Stimulated activated naive CD8-positive, alpha-beta T cell treated with anti-CD3 and anti-CD28 coated beads, Interleukin-15, amount 100 ng/mL, for 72 hours (primary cell): Measurements from ENCODE around the gene APRT.
"Not testable (repeated sequence)": the region's sequence is repeated elsewhere in the genome, so short reads cannot be mapped to it uniquely, and the experiment has no call there.

ENCODE experiments used
- ATAC-seq: fragments of 150-1000 bp; cut with Tn5 transposase; 2 replicates; pipeline ENCODE4 v1.10.0; 2021; ENCODE audit warnings: mild to moderate bottlenecking, moderate library complexity
- DNase-seq, 2 donors: peaks; one replicate each; pipeline ENCODE4 v3.0.0; 2021 to 2022
- H3K27ac Mint-ChIP-seq, 2 donors: one replicate each; pipeline ENCODE4 v1.8.0; 2022; ENCODE audit warnings: mild to moderate bottlenecking in 2 of 2, mixed read lengths in 2 of 2, moderate library complexity in 2 of 2
- H3K27me3 Mint-ChIP-seq: one replicate; pipeline ENCODE4 v1.8.0; 2022; ENCODE audit warnings: mixed read lengths
- H3K4me1 Mint-ChIP-seq: one replicate; pipeline ENCODE4 v1.8.0; 2022; ENCODE audit warnings: mild to moderate bottlenecking, mixed read lengths
- H3K4me3 Mint-ChIP-seq, 2 donors: one replicate each; pipeline ENCODE4 v1.8.0; 2022; ENCODE audit warnings: mild to moderate bottlenecking in 2 of 2, mixed read lengths in 2 of 2, moderate library complexity in 1 of 2
- H3K9me3 Mint-ChIP-seq, 2 donors: one replicate each; pipeline ENCODE4 v1.8.0; 2022; ENCODE audit warnings: mixed read lengths in 2 of 2

Gene APRT

DNA sequence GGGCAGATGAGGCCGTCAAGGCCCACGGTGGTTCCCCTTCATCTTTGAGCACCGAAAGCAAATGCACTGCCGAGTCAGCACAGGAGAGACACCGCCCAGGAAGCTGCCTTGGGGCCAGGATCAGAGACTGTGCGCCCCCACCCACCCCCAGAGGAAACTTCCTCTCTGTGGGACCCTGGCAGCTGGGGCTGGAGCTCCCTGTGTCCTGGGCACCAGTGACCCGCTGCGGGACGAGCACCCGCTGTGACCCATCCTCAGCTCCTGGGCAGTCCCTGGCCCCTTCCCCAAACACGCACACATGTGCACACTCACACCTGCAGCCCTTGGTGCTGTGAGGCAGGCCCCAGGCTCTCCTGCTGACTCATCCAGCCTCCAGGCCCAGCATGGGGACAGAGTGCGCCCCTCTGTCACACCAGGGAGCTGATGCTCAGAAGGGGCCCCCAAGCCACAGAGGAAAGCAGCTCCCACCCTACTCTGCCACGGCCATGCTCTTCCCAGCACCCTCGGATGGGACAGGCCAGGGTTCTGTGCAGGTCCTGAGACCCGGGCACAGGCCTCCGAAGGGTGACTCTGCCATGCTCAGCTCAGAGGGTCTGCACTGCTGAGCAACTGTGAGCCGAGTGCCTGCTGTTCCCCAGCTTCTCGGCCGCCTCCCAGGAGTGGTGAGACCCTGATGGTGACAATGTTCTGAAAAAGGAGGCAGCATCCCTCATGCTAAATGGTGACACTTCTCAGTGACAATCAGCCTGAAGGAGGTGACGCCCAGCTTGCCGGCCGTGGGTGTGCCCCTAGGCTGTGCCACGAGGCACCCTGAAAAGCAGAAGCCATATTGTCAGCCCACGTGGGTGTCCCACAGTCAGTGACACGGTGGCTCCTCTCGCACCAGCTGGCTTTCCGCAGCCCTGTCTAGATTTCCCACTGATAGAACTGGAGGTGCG, 30.3 kb downstream of the APRT start:
- ATAC-seq (peak; percentile 67), DNase-seq (peak in 1 of 2 donors; percentile 64)
- Mint-ChIP-seq H3K4me3 (peak overlapping the region; percentile 66 to 67), H3K27ac (peak overlapping the region in 1 of 2 donors; percentile 84), H3K27me3 (no peaks in the 10 kb centered on the region), H3K9me3 (no peaks in the 10 kb centered on the region), H3K4me1 (peaks cover 73% of the 10 kb centered on the region)

DNA sequence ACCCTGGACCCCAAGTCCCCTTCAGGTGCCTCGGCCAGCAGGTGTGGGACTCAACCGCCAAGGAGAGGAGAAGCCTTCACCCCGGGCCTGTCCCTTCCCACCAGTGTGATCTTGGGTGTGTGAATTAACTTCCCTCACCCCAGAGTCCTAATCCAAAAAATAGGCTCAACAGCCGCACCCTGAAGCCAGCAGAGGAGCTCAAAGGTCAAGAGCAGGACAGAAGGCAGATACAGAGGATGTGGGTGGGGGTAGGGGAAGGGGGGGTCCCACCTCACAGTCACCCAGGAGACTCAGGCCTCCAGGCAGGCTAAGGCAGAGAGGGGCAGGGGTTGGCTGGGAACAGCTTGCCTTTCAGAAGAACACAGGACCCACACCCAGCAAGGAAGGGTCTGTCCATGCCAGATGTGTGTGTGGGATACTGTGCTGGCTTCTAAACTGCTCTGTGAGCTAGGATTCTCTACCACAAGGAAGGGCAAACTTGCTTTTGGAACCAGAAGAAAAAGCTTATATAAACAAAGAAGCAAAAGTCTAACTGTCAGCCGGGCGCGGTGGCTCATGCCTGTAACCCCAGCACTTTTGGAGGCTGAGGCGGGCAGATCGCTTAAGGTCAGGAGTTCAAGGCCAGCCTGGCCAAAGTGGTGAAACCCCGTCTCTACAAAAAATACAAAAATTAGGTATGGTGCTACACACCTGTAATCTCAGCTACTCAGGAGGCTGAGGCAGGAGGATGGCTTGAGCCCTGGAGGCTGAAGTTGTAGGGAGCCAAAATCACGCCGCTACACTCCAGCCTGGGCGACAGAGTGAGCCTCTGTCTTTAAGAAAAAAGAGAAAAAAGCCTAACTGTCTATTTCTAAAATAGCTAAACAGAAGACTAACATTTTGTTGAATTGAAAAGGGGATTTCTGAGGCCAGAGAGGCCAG, 31.3 kb downstream of the APRT start:
- ATAC-seq (no peak), DNase-seq (no peak)
- H3K4me3 Mint-ChIP-seq: peak overlapping the region; percentile 66 to 67
- no peaks in the 10 kb centered on the region for H3K9me3 Mint-ChIP-seq
- no peaks in the 10 kb centered on the region for H3K27me3 Mint-ChIP-seq
- peaks cover 69% of the 10 kb centered on the region for H3K4me1 Mint-ChIP-seq
- peak overlapping the region; percentile 69 to 83 for H3K27ac Mint-ChIP-seq

DNA sequence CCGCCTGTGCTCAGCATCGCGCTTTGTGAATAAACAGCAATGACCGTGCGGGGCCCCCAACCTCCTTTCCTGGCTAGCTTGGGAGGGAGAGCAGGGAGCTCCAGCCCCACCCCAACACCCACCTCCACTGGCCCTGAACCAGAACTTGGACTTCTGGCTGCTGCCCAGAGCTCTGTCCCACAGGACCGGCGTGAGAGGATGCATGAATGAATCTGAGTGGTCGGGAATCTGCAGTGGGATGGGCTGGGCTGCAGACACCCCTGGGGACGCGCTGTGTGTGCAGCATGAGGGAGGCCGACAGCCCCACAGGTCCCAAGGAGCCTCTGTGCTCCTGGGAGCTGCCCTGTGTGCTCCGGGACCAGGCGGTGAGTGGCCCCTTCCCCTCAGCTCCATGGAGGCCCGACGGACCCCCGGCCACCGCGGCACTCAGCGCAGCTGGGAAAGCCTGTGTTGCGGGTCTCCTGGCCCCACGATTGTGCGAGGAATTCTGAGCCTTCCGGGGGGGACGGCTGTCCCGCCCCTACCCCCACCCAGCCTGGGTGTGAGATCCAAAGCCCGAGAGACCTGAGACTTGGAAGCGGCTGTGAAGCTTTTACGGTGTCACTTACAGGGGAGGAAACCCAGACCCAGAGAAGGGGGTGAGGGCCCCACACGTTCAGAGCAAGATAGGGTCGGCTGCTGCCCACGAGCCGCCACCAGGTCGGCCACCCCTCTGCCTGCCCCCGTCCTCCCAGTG, 32.2 kb downstream of the APRT start:
- no peaks in the 10 kb centered on the region for H3K27me3 Mint-ChIP-seq
- peaks cover 71% of the 10 kb centered on the region for H3K4me1 Mint-ChIP-seq
- peak overlapping the region; percentile 66 to 67 for H3K4me3 Mint-ChIP-seq
- DNase-seq (no peak), ATAC-seq (no peak)
- no peaks in the 10 kb centered on the region for H3K9me3 Mint-ChIP-seq
- H3K27ac Mint-ChIP-seq: peak overlapping the region in 1 of 2 donors; percentile 83

DNA sequence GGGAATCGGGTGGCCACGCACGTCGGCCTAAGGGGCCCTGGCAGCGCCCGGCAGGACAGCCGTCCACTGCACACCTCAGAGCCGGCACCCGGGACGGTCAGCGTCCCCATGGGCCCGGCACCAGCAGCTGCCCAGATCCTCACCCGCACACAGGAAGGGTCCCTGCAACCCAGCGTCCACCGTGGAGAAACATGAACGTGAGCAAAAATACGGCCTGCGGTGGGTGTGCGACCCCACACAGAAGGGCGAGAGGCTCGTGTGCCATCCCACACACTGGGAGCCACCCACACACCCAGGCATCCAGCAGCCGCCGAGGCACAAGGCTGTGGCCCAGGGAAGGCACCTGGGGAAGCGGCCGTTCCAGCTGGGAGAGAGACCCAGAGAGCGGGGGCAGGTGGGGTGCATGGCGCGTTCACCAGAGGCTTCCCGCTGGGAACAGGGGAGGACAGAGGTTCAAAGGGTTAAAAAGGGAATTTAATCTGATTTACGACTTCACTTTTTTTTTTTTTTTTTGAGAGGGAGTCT, 33.1 kb downstream of the APRT start:
- no peak for ATAC-seq
- peaks cover 76% of the 10 kb centered on the region for H3K4me1 Mint-ChIP-seq
- H3K9me3 Mint-ChIP-seq: no peaks in the 10 kb centered on the region
- H3K4me3 Mint-ChIP-seq: no peak overlapping the region
- H3K27me3 Mint-ChIP-seq: no peaks in the 10 kb centered on the region
- DNase-seq: no peak
- H3K27ac Mint-ChIP-seq: no peak overlapping the region

DNA sequence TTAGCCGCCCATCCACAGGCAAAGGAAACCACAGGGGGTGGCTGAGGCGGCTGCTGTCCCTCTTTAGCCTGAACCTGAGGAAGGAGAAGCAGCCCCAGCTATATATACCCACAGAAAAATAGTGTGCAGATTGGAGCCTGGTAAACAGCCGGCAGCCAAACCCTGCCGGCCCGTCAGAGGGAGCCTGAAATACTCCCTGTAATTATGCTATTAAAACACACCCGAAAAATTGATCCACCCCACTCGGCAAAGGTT, 33.5 kb downstream of the APRT start:
- H3K4me1 Mint-ChIP-seq: peaks cover 76% of the 10 kb centered on the region
- H3K27ac Mint-ChIP-seq: no peak overlapping the region
- DNase-seq (no peak), ATAC-seq (no peak)
- no peak overlapping the region for H3K4me3 Mint-ChIP-seq
- no peaks in the 10 kb centered on the region for H3K27me3 Mint-ChIP-seq
- no peaks in the 10 kb centered on the region for H3K9me3 Mint-ChIP-seq

DNA sequence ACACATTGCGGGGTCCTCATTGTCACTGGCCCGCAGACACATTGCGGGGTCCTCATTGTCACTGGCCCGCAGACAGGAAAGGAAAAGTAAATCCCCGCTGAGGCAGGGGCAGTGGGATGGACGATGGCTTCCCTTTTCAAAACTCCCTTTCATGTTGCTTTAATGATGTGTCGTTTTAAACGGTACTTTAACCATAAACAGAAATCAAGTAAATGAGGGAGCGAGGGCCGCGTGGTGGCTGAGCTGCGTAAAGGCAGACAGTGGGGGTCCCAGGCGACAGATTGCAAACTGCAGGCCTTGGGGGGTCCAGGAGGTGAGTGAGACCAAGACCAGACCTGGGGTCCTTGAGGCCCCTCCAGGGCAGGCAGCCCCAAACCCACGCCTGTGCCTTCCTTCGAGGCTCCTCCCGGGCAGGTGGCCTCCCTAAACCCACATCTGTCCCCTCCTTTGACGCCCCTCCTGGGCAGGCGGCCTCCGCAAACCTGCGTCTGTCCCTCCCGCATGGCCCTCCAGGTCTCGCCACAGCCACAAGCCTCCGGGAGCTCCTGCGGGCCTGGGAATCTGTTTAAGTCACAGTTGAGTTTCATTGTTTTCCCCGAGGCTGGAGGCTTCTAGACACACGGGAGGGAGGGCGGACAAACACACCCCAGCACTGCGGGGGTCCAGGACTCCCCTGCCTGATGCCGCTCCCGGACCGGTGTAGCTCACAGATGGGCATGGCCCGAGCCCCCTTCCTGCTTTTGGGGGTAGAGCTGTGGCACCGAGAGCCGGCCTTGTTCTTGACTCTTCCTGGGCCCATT, 34.1 kb downstream of the APRT start:
- no peak overlapping the region for H3K4me3 Mint-ChIP-seq
- H3K27me3 Mint-ChIP-seq: no peaks in the 10 kb centered on the region
- ATAC-seq: no peak
- DNase-seq: no peak
- peaks cover 71% of the 10 kb centered on the region for H3K4me1 Mint-ChIP-seq
- no peaks in the 10 kb centered on the region for H3K9me3 Mint-ChIP-seq
- no peak overlapping the region for H3K27ac Mint-ChIP-seq

DNA sequence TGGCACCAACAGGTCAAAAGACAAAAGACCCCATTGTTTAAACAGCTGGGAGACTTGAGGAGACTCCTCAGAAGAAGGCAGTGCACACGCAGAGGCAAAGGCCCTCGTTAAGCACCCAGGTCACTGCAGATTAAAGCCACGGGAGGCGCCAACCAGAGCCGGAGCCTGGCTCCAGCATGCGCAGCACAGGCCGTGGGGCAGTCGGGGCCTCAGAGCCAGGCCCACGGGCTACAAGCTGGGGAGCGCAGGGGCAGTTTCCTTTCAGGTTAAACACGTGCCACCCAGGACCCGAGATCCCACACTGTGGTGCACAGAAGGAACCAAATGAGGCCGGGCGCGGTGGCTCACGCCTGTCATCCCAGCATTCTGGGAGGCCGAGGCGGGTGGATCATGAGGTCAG, 35.9 kb downstream of the APRT start:
- no peaks in the 10 kb centered on the region for H3K9me3 Mint-ChIP-seq
- H3K4me1 Mint-ChIP-seq: peaks cover 64% of the 10 kb centered on the region
- no peak for ATAC-seq
- peak overlapping the region in 1 of 2 donors; percentile 86 for H3K27ac Mint-ChIP-seq
- DNase-seq: no peak
- no peak overlapping the region for H3K4me3 Mint-ChIP-seq
- H3K27me3 Mint-ChIP-seq: no peaks in the 10 kb centered on the region

DNA sequence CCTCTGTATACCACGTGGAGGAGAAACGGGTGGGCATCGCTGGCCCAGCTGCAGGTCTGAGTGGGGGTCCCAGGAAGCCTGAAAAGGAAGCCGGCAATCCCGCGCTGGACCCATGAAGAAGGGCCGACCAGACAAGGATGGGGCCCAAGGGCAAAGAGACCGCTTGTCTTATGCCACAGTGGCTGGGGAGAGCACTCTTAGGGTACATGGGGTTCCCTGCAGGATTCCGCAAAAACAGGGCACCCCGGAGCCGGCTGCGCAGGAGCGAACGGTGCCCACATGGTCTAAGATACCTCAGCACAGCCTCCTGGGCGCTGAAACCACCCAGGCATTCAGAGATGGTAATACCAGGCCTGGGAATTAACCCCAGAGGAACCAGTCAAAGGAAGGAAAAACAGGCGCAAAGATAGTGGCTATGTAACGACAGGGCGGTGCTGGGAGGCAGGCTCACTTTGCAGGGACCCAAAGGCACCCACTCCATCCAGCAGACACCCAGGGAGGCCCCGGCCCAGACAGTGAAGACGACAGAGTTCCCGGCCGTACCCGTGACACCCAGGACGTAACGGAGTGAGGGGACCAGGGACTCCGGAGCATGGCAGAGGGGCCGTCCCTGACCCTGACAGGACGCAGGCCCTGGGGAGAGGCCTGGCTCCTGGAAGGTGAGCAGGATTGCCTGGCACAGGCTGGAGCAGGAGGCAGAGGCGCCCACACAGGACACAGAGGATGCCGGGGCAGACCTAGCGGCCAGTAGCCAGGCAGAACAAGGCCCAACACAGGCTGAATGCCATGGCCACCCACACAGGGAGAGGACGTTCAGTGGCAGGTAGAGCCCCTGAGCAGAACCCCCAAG, 37.0 kb downstream of the APRT start:
- Mint-ChIP-seq H3K4me3 (no peak overlapping the region), H3K27me3 (no peaks in the 10 kb centered on the region), H3K4me1 (peaks cover 64% of the 10 kb centered on the region), H3K27ac (peak overlapping the region in 1 of 2 donors; percentile 71), H3K9me3 (no peaks in the 10 kb centered on the region)
- DNase-seq (no peak), ATAC-seq (no peak)

DNA sequence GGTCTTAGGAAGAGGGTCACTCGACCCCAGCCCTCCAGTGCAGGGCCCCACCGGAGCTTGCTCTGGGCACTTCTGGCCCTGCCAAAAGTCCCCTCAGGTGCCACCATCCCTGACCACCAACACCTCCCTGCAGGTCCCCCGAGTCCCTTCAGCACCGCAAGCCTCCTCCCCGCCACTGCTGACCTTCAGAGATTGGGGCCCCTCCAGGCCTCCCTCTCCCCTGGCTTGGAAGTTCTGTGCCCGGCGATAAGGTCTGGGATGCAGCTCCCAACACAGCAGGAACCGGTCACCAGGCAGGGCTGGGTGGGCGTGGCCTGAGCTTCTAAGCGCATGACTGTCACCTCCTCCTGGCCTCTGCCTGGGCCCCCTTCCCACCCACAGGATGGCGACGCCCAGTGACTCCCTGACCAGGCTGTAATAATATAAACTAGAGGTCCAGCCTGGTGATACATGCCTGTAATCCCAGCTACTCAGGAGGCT, 37.9 kb downstream of the APRT start:
- H3K27me3 Mint-ChIP-seq: no peaks in the 10 kb centered on the region
- no peak overlapping the region for H3K4me3 Mint-ChIP-seq
- DNase-seq (no peak), ATAC-seq (no peak)
- H3K9me3 Mint-ChIP-seq: no peaks in the 10 kb centered on the region
- peaks cover 63% of the 10 kb centered on the region for H3K4me1 Mint-ChIP-seq
- H3K27ac Mint-ChIP-seq: no peak overlapping the region

DNA sequence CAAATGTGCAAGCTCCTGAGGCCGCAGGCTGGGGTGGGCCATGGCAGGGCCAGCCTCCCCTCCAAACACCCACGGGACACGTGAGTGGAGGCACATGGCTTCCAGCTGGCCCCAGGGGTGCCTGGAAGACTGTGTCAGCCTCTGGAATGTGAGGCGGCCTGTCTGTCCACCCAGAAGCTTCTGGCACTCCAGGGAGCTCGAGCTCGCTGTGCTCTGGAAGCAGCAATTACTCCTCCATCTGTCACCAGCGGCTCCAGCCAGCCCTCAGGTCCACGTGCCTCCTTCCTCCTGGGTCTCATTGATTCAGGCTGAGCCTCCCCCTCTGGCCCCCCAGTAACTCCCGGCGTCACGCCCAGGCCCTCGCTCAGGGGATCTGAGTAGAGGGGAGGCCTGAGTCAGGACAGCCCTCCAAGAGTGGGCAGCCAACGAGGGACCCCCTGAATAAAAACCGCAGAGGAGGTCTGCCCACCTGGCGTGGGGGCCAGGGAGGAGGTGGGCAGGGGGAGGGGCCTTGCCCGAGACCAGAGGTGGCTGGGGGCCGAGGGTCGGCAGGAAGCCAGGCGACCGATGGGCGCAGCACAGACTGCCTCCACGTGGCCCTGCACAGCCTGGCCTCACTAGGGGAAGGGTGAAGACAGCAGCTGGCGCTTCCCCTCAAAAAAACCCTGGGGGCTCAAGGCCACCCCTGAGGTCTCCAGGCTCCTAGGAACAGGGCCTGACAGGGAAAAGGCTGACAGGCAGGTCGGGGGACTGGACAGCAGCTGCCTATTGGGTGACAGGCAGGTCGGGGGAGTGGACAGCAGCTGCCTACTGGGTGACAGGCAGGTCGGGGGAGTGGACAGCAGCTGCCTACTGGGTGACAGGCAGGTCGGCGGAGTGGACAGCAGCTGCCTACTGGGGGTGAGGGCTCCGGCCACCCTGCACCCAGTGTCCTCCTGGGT, 38.6 kb downstream of the APRT start:
- ATAC-seq (no peak), DNase-seq (no peak)
- H3K4me3 Mint-ChIP-seq: no peak overlapping the region

DNA sequence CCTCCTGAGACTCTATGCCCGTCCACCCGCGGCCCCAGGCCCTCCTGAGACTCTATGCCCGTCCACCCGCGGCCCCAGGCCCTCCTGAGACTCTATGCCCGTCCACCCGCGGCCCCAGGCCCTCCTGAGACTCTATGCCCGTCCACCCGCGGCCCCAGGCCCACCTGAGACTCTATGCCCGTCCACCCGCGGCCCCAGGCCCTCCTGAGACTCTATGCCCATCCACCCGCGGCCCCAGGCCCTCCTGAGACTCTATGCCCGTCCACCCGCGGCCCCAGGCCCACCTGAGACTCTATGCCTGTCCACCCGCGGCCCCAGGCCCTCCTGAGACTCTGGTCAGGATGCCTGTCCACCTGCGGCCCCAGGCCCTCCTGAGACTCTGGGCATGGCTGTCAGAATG, 39.9 kb downstream of the APRT start:
- H3K27me3 Mint-ChIP-seq, DNase-seq, H3K9me3 Mint-ChIP-seq, ATAC-seq, H3K27ac Mint-ChIP-seq, H3K4me3 Mint-ChIP-seq: not testable (repeated sequence)
- peaks cover 58% of the 10 kb centered on the region for H3K4me1 Mint-ChIP-seq

More for the DNA sequence above, 38.6 kb downstream of the APRT start:
- no peaks in the 10 kb centered on the region for H3K9me3 Mint-ChIP-seq
- peaks cover 56% of the 10 kb centered on the region for H3K4me1 Mint-ChIP-seq
- peak overlapping the region; percentile 46 to 91 for H3K27ac Mint-ChIP-seq
- no peaks in the 10 kb centered on the region for H3K27me3 Mint-ChIP-seq

DNA sequence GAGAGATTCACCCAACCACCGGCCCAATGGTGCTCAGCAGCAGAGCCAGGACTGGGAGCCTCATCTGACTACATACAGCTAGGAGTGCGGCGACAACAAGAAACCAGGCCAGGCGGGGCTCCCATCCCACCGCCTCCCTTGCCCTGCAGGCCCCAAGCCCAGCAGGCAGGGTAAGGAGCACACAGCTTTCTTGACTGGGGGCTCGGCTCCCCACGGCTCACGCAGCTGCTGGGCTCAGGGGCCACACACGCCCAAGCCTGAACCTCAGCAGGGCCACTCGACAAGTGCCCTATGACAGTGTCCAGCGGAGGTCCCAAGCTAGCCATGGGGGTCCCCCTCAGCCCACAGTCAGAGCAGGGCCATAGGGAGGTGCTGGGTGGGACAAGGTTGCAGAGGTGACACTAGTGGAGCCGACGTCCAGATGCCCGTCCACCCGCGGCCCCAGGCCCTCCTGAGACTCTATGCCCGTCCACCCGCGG, 40.4 kb downstream of the APRT start:
- no peak for ATAC-seq
- H3K4me3 Mint-ChIP-seq: peak overlapping the region; percentile 41 to 54
- no peaks in the 10 kb centered on the region for H3K9me3 Mint-ChIP-seq
- no peak for DNase-seq
- H3K4me1 Mint-ChIP-seq: peaks cover 62% of the 10 kb centered on the region
- peak overlapping the region; percentile 79 to 81 for H3K27ac Mint-ChIP-seq
- H3K27me3 Mint-ChIP-seq: no peaks in the 10 kb centered on the region
